ENCODE data around the gene USP15. TPM values are rescaled to one million over a fixed set of nuclear protein-coding genes. Genes with fewer than 3 reads are reported as not detected.
A peak's percentile ranks its signal among the peaks of the same experiment; 100 is the strongest.

Gene USP15
- 100 to 1,000 TPM; 188 to 251 (median 197) TPM for total RNA-seq
- total RNA-seq (2013), result 278 TPM

DNA sequence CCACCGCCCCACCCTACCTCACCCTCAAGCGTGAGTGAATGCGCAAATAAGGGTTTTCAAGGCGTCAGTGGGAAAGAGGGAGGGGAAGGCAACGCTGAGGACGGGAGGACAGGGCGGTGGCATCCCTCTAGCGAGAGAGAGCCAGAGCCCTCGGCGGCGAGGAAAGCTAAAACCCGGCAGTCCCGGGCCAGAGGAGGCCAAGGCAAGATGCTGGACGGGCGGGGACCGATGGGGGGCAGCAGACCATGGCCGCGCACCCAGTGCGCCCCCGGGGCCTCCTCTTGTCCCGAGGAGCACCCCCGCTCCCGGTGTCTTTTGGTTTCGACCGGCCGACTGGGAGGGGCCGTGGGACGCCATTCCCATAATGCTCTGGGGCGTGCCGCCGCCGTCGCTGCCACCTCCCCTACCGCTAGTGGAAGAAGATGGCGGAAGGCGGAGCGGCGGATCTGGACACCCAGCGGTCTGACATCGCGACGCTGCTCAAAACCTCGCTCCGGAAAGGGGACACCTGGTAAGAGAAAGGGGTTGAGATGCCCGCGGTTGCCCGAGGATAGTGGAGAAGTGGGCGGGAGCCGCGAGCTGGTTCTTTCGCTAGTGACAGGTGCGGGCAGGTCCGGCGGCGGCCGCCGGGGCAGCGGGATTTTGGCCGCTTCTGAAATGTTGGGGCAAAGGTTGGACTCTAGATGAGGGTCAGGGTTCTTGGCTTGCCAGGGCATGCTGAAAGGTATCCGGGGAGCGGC, at the start of gene USP15:
TSS of gene USP15 (plus strand) at position 412 of the 740 bp plus-strand sequence. CDS start at position 423, 11 bp downstream.
- Mint-ChIP-seq H3K4me1 (peaks cover 51 to 52% of the 10 kb centered on the region in 2 donors), H3K4me3 (peak within 1 kb of the TSS; percentile 100), H3K36me3 (peaks cover 10% of the 10 kb centered on the region), H3K9me3 (no peaks in the 10 kb centered on the region), H3K27ac (peak within 1 kb of the TSS; percentile 99 to 100), H3K27me3 (ENCODE audit: low read depth in 2 of 2) (no peaks in the 10 kb centered on the region)
- Histone ChIP-seq H3K9me3 (ENCODE audit: control insufficient read depth, insufficient read depth, low read length) (no peaks in the 10 kb centered on the region), H3K36me3 (ENCODE audit: control insufficient read depth, insufficient read depth, low read length) (no peaks in the 10 kb centered on the region), H3K27ac (ENCODE audit: low read length) (peak within 1 kb of the TSS; percentile 93), H3K4me3 (ENCODE audit: low read length) (peak within 1 kb of the TSS; percentile 84), H3K4me1 (ENCODE audit: control insufficient read depth, insufficient read depth, low read length) (peaks cover 14% of the 10 kb centered on the region), H3K27me3 (ENCODE audit: control insufficient read depth, insufficient read depth, low read length) (no peaks in the 10 kb centered on the region)
- peak; percentile 63 for TF ChIP-seq CTCF (IDR thresholded peaks at IDR 0.05)
- intact Hi-C loops (cut with micrococcal nuclease), result loop anchor here (1.0 kb wide), 2 partner anchors 206 to 343 kb away; partner anchors contain the start of gene MON2
- peak; percentile 97 for DNase-seq
- ATAC-seq, result peak; percentile 85 to 95 (median 88)
- WGBS (ENCODE audit: insufficient coverage), result under 1% methylated on average over 60 of the region's 61 CpGs

- H3K27ac ChIP-seq (ENCODE audit: low read length), result no peak overlapping the region
- peak in 1 of 2 donors; percentile 65 for DNase-seq
- H3K4me3 Mint-ChIP-seq, result no peak overlapping the region
- peaks cover 3 to 6% of the 10 kb centered on the region in 2 donors for H3K27me3 Mint-ChIP-seq (ENCODE audit: low read depth in 2 of 2)
- peak in 2 of 3 donors; percentile 42 to 64 for ATAC-seq
- no peaks in the 10 kb centered on the region for H3K9me3 ChIP-seq (ENCODE audit: control insufficient read depth, insufficient read depth, low read length)
- H3K9me3 Mint-ChIP-seq, result no peaks in the 10 kb centered on the region
- WGBS (ENCODE audit: insufficient coverage), result 32% methylated on average over 7 of the region's 7 CpGs
- intact Hi-C loops (cut with micrococcal nuclease), result no loop called here
- peaks cover 2% of the 10 kb centered on the region for H3K27me3 ChIP-seq (ENCODE audit: control insufficient read depth, insufficient read depth, low read length)
- H3K4me1 Mint-ChIP-seq, result peaks cover 9 to 13% of the 10 kb centered on the region in 2 donors
- no peak overlapping the region for H3K4me3 ChIP-seq (ENCODE audit: low read length)
- H3K36me3 ChIP-seq (ENCODE audit: control insufficient read depth, insufficient read depth, low read length), result no peaks in the 10 kb centered on the region
- H3K4me1 ChIP-seq (ENCODE audit: control insufficient read depth, insufficient read depth, low read length), result no peaks in the 10 kb centered on the region
- H3K36me3 Mint-ChIP-seq, result no peaks in the 10 kb centered on the region
- no peak overlapping the region for H3K27ac Mint-ChIP-seq
- TF ChIP-seq CTCF (IDR thresholded peaks at IDR 0.05), result peak; percentile 78
Observed at GRCh38 chr12:62210422-62210821, 49.8 kb upstream of the USP15 start.

- Mint-ChIP-seq H3K4me1 (peaks cover 9 to 15% of the 10 kb centered on the region in 2 donors), H3K27ac (no peak overlapping the region), H3K9me3 (no peaks in the 10 kb centered on the region), H3K36me3 (no peaks in the 10 kb centered on the region), H3K27me3 (ENCODE audit: low read depth in 2 of 2) (peaks cover 3 to 6% of the 10 kb centered on the region in 2 donors), H3K4me3 (no peak overlapping the region)
- peak in 1 of 3 donors; percentile 71 for ATAC-seq
- H3K9me3 ChIP-seq (ENCODE audit: control insufficient read depth, insufficient read depth, low read length), result no peaks in the 10 kb centered on the region
- no peak overlapping the region for H3K27ac ChIP-seq (ENCODE audit: low read length)
- WGBS (ENCODE audit: insufficient coverage), result 96% methylated on average over 4 of the region's 4 CpGs
- H3K4me1 ChIP-seq (ENCODE audit: control insufficient read depth, insufficient read depth, low read length), result no peaks in the 10 kb centered on the region
- TF ChIP-seq CTCF (IDR thresholded peaks at IDR 0.05), result no peak
- H3K27me3 ChIP-seq (ENCODE audit: control insufficient read depth, insufficient read depth, low read length), result peaks cover 2% of the 10 kb centered on the region
- no peak for DNase-seq
- H3K4me3 ChIP-seq (ENCODE audit: low read length), result no peak overlapping the region
- intact Hi-C loops (cut with micrococcal nuclease), result no loop called here
- H3K36me3 ChIP-seq (ENCODE audit: control insufficient read depth, insufficient read depth, low read length), result no peaks in the 10 kb centered on the region
Observed at GRCh38 chr12:62211510-62211909, 48.7 kb upstream of the USP15 start.
